B cell (primary cell): ENCODE measurements around the gene SLC16A6. TPM values are rescaled to one million over a fixed set of nuclear protein-coding genes. Genes with fewer than 3 reads are reported as not detected.
A peak's percentile ranks its signal among the peaks of the same experiment; 100 is the strongest.
"Not testable (repeated sequence)": the region's sequence is repeated elsewhere in the genome, so short reads cannot be mapped to it uniquely, and the experiment has no call there.

Experiments
- ATAC-seq: fragments of 200-7000 bp; cut with Tn5 transposase; one replicate; pipeline ENCODE4 v1.10.0; 2021; ENCODE audit warnings: low read depth, mild to moderate bottlenecking, moderate number of reproducible peaks, moderate library complexity
- CTCF ChIA-PET: fragments of 350-600 bp; sonication (Branson Sonifier 250); formaldehyde crosslinking; loops from one replicate; lab custom pipeline; 2021; ENCODE audit warnings: antibody characterized with exemption, inconsistent platforms; lab: Charles Lee
- POLR2A ChIA-PET: fragments of 350-600 bp; sonication (Branson Sonifier 250); formaldehyde crosslinking; loops from one replicate; lab custom pipeline; 2021; ENCODE audit warnings: antibody characterized with exemption; lab: Charles Lee
- DNase-seq: peaks from one replicate; pipeline ENCODE4 v3.0.0; 2013
- H2AFZ ChIP-seq: 2 replicates; pipeline ENCODE4 v1.6.1; 2012; ENCODE audit warnings: mild to moderate bottlenecking, low read depth, low read length; ENCODE audit not compliant: insufficient read depth, poor library complexity, severe bottlenecking
- H3K27ac ChIP-seq, 2 donors: 1 replicate in 1 of 2; 2 replicates in 1 of 2; pipeline ENCODE4 v1.5.1; 2012 to 2013; ENCODE audit warnings: low read length in 2 of 2, mild to moderate bottlenecking in 2 of 2, moderate library complexity in 1 of 2
- H3K27me3 ChIP-seq, 4 experiments: fragments of 200-600 bp in 1 of 4; sonication (generic) in 1 of 4; replicated peaks in 1 of 4; 1 replicate in 2 of 4; 2 replicates in 2 of 4; pipeline versions ENCODE4 v1.6.1 to v1.7.0; 2013 to 2016; ENCODE audit warnings: low read length in 3 of 4, mild to moderate bottlenecking in 2 of 4, mixed read lengths in 1 of 4, moderate library complexity in 1 of 4; ENCODE audit not compliant: insufficient read depth in 4 of 4, control insufficient read depth in 3 of 4; ENCODE audit errors: control extremely low read depth in 1 of 4
- H3K36me3 ChIP-seq, 2 experiments: replicated peaks in 1 of 2; 1 replicate in 1 of 2; 2 replicates in 1 of 2; pipeline versions ENCODE4 v1.6.1 to v1.7.1; 2013; ENCODE audit warnings: low read length in 1 of 2; ENCODE audit not compliant: insufficient read depth in 2 of 2, control insufficient read depth in 1 of 2; ENCODE audit errors: control extremely low read depth in 1 of 2, extremely low read depth in 1 of 2
- H3K4me1 ChIP-seq, 2 donors: fragments of 200-600 bp in 1 of 2; sonication (generic) in 1 of 2; 1 replicate in 1 of 2; 2 replicates in 1 of 2; pipeline versions ENCODE4 v1.5.1 to v1.6.1; 2013 to 2017; ENCODE audit warnings: low read length in 2 of 2; ENCODE audit not compliant: control insufficient read depth in 2 of 2, insufficient read depth in 2 of 2
- H3K4me2 ChIP-seq: replicated peaks from 2 replicates; pipeline ENCODE3; 2012; ENCODE audit warnings: mild to moderate bottlenecking, low read depth, low read length; ENCODE audit not compliant: poor library complexity, severe bottlenecking
- H3K4me3 ChIP-seq, 5 experiments: fragments of 200-600 bp in 1 of 5; sonication (generic) in 1 of 5; 1 replicate in 3 of 5; 2 replicates in 2 of 5; pipeline versions ENCODE4 v1.5.1 to v1.7.0; 2011 to 2016; ENCODE audit warnings: low read length in 4 of 5, mild to moderate bottlenecking in 4 of 5, low read depth in 2 of 5, control low read depth in 1 of 5, moderate library complexity in 1 of 5; ENCODE audit not compliant: insufficient read depth in 1 of 5; ENCODE audit errors: control extremely low read depth in 1 of 5, extremely low read depth in 1 of 5
- H3K79me2 ChIP-seq: fragments of 200-600 bp; sonication (generic); one replicate; pipeline ENCODE4 v1.6.0; 2016; ENCODE audit warnings: low read length; ENCODE audit not compliant: control insufficient read depth, insufficient read depth
- H3K9ac ChIP-seq: fragments of 200-600 bp; sonication (generic); 2 replicates; pipeline ENCODE4 v1.6.1; 2017; ENCODE audit warnings: mild to moderate bottlenecking, low read length, moderate library complexity
- H3K9me3 ChIP-seq, 3 donors: one replicate each; pipeline versions ENCODE4 v1.6.1 to v1.7.1; 2013; ENCODE audit warnings: low read length in 2 of 3; ENCODE audit not compliant: control insufficient read depth in 2 of 3, insufficient read depth in 1 of 3; ENCODE audit errors: control extremely low read depth in 1 of 3
- H4K20me1 ChIP-seq: 2 replicates; pipeline ENCODE4 v1.6.0; 2012; ENCODE audit warnings: mild to moderate bottlenecking, low read length; ENCODE audit not compliant: insufficient read depth, control insufficient read depth, poor library complexity, severe bottlenecking
- H3K27ac Mint-ChIP-seq: one replicate; pipeline ENCODE4 v1.8.0; 2021; ENCODE audit warnings: mixed read lengths
- H3K27me3 Mint-ChIP-seq: one replicate; pipeline ENCODE4 v1.8.0; 2021; ENCODE audit warnings: mixed read lengths
- H3K4me1 Mint-ChIP-seq: one replicate; pipeline ENCODE4 v1.8.0; 2021; ENCODE audit warnings: mixed read lengths
- H3K4me3 Mint-ChIP-seq: one replicate; pipeline ENCODE4 v1.8.0; 2021; ENCODE audit warnings: mixed read lengths
- H3K9me3 Mint-ChIP-seq: one replicate; pipeline ENCODE4 v1.8.0; 2022; ENCODE audit warnings: mixed read lengths; ENCODE audit not compliant: insufficient read depth
- EZH2 ChIP-seq: IDR thresholded peaks from 2 replicates; pipeline ENCODE4 v1.6.1; 2012; ENCODE audit warnings: borderline replicate concordance, low read depth, mild to moderate bottlenecking, moderate library complexity, low read length; ENCODE audit not compliant: insufficient read depth, poor library complexity, severe bottlenecking
- WGBS: methylation state at CpG from one replicate; pipeline ENCODE4 v1.1.5; 2013; ENCODE audit warnings: missing lambda C conversion rate; ENCODE audit not compliant: insufficient coverage; 5-methylcytosine and 5-hydroxymethylcytosine counted together
- intact Hi-C: fragments of 100-400 bp; cut with micrococcal nuclease; formaldehyde crosslinking; loops from one replicate; pipeline ENCODE4 v1.10.0; 2022
- polyA plus RNA-seq: library from polyadenylated mRNA; depleted of rRNA; stranded (reverse); fragments of >200 nt; gene quantifications from 2 replicates; pipeline ENCODE4 v1.2.3, GENCODE V29; 2012
- total RNA-seq, 2 donors: library from RNA; stranded (reverse); fragments of 120-200 nt in 1 of 2; gene quantifications; 1 replicate in 1 of 2; 2 replicates in 1 of 2; pipeline versions ENCODE4 v1.2.3 to v1.2.4, GENCODE V29; 2013 to 2022
- TF ChIP-seq, protein P1 (sequence below): fragments of 200-600 bp; IDR thresholded peaks from one replicate; pipeline ENCODE4 v1.8.0; 2022; ENCODE audit warnings: antibody characterized with exemption, mild to moderate bottlenecking

Gene SLC16A6
- total and polyA plus RNA-seq, 2 donors (not counting 1 experiment from before 2014, with no cell fraction given) = 1.1 to 3.8 TPM

DNA sequence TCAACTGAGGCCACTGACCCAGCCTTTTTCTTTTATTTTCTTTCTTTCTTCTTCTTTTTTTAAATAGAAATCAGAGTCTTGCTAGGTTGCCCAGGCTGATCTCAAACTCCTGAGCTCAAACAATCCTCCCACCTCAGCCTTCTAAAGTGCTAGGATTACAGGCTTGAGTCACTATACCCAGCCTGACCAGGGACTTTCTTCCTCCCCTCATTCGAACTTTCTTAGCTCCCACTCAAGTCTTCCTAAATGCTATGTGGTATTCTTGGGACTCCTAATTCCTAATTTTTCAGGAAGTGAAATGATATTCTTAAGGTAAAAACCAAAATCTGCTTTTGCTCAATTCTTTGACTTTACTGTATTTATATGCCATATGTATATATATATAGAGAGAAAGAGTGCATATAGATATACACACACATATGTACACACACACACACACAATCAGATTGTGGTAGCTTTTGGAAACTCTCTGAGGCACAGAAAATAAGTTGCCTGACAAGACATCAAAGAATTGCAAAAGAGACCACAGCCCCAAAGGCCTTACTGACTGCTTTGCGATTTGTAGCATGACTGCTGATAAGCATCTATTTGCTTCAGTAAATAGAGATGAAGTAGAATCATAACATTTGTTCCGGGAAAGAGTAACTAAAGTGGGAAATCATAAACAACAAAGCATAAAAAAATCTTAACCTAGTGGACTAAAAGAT lies 52.6 kb downstream of the SLC16A6 start:
- H3K4me3 Mint-ChIP-seq = peak overlapping the region; percentile 85
- no peak for TF ChIP-seq EZH2
- TF ChIP-seq, protein P1, sequence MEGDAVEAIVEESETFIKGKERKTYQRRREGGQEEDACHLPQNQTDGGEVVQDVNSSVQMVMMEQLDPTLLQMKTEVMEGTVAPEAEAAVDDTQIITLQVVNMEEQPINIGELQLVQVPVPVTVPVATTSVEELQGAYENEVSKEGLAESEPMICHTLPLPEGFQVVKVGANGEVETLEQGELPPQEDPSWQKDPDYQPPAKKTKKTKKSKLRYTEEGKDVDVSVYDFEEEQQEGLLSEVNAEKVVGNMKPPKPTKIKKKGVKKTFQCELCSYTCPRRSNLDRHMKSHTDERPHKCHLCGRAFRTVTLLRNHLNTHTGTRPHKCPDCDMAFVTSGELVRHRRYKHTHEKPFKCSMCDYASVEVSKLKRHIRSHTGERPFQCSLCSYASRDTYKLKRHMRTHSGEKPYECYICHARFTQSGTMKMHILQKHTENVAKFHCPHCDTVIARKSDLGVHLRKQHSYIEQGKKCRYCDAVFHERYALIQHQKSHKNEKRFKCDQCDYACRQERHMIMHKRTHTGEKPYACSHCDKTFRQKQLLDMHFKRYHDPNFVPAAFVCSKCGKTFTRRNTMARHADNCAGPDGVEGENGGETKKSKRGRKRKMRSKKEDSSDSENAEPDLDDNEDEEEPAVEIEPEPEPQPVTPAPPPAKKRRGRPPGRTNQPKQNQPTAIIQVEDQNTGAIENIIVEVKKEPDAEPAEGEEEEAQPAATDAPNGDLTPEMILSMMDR = no peak
- POLR2A ChIA-PET = interaction anchor here (1.0 to 3.4 kb wide), 8 partner anchors 10 to 57 kb away, joined by 3 to 62 read pairs (median 10); partner anchors contain the start of gene AMZ2
- peaks cover 65% of the 10 kb centered on the region for H3K4me1 Mint-ChIP-seq
- CTCF ChIA-PET = interaction anchor here (0.7 to 3.9 kb wide), 14 partner anchors 9 to 219 kb away, joined by 3 to 22 read pairs (median 4); partner anchors contain the start of genes AMZ2 and WIPI1
- H3K27ac Mint-ChIP-seq = peak overlapping the region; percentile 99
- Histone ChIP-seq H3K27me3 (no peaks in the 10 kb centered on the region), H3K36me3 (peaks cover 0 to 2% of the 10 kb centered on the region in 2 experiments), H3K4me3 (peak overlapping the region; percentile 11 to 61 (median 49)), H4K20me1 (no peaks in the 10 kb centered on the region), H3K4me2 (peak overlapping the region; percentile 85), H3K4me1 (peaks cover 42 to 60% of the 10 kb centered on the region in 2 donors), H2AFZ (peak overlapping the region; percentile 64), H3K27ac (peak overlapping the region; percentile 99 to 100), H3K9ac (peak overlapping the region; percentile 84), H3K79me2 (peaks cover 38% of the 10 kb centered on the region), H3K9me3 (no peaks in the 10 kb centered on the region)
- H3K9me3 Mint-ChIP-seq = no peaks in the 10 kb centered on the region
- intact Hi-C loops = loop anchor here (5.0 to 10.0 kb wide), 2 partner anchors 424 to 521 kb away; partner anchors contain the start of gene NOL11
- no peak for ATAC-seq
- DNase-seq = no peak
- no CpG with 5 or more reads among the region's 3 CpGs for WGBS
- H3K27me3 Mint-ChIP-seq = no peaks in the 10 kb centered on the region

DNA sequence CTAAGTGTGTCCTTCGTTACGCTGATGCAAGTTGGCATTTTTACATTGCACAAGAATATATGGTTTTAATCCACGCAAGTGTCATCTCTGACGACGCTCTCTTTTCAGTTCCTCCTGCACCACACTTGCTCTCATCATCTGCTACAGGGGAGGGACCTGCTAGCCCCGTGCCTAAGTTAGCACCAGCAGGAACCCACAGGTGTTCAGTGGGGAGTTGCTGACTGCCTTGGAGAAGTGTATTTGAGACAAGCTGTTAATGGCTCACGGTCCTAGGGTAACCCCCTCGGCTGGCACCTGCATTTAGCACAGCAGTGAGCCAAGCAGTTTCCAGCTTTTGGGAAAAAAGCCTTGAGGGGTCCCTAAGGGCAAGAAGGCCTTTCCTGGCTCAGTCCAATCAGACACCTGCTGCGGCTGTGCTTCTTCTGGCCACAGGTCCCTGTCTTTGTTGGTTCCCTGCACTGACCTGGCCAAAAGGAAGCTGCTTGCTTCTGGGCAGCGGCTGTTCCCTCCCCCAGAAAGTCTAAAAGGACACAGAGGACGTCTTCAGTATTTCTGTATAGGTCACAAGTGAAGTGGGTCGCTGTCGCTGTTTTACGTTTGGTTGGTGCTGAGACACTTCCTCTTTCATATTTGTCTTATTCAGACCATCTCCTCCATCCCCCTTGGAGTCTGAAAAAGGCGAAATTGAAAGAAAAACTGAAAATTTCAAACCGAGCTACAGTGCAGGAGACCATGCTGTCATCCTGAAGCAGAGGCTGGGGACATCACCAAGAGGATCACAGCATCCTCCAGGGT lies 53.4 kb downstream of the SLC16A6 start:
- not testable (repeated sequence) for H3K36me3 ChIP-seq, H3K9me3 Mint-ChIP-seq, H2AFZ ChIP-seq, H3K9me3 ChIP-seq, H3K27me3 Mint-ChIP-seq, H4K20me1 ChIP-seq, H3K27me3 ChIP-seq
- Histone ChIP-seq H3K4me1 (peaks cover 42 to 60% of the 10 kb centered on the region in 2 donors), H3K27ac (peak overlapping the region; percentile 99 to 100), H3K4me2 (peak overlapping the region; percentile 85), H3K4me3 (peak overlapping the region; percentile 11 to 61 (median 54)), H3K9ac (peak overlapping the region; percentile 84), H3K79me2 (peaks cover 42% of the 10 kb centered on the region)
- ChIA-PET POLR2A (interaction anchor here (1.0 to 3.4 kb wide), 9 partner anchors 10 to 56 kb away, joined by 3 to 62 read pairs (median 5); partner anchors contain the start of gene AMZ2), CTCF (interaction anchor here (0.7 to 3.9 kb wide), 17 partner anchors 10 to 220 kb away, joined by 3 to 22 read pairs (median 5); partner anchors contain the start of genes AMZ2 and WIPI1)
- intact Hi-C loops = loop anchor here (1.0 to 10.0 kb wide), 6 partner anchors 10 to 520 kb away; partner anchors contain the start of gene NOL11
- 2% methylated on average over 9 of the region's 16 CpGs for WGBS
- ATAC-seq (peak; percentile 80), DNase-seq (peak; percentile 93)
- peak overlapping the region; percentile 99 for H3K27ac Mint-ChIP-seq
- peaks cover 67% of the 10 kb centered on the region for H3K4me1 Mint-ChIP-seq
- H3K4me3 Mint-ChIP-seq = peak overlapping the region; percentile 85

DNA sequence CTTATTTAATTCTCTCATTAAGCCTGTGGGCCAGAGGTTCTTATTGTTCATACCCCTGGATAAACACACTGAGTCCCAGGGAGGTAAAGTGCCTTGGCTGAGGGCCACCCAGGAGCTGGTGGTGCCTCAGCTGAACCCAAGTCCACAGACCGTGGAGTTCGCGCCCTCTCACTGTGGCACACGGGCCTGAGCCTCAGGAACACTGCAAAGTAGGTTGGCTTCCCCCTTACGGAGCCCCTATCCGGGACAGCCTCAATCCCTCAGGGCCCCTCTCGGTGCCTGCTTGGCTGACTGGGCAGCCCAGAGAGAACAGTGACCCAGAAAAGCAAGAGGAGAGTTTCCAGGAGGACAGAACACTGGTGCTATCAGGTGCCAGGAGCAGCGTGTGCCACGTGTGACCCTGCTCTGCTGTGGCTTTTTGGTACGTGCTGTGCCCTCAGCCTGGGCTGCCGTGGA lies 55.6 kb downstream of the SLC16A6 start:
- not testable (repeated sequence) for H3K9ac ChIP-seq
- peak; percentile 47 for DNase-seq

More for the DNA sequence above, 55.6 kb downstream of the SLC16A6 start:
- not testable (repeated sequence) for H3K36me3 ChIP-seq, H4K20me1 ChIP-seq, H3K4me3 ChIP-seq, H3K27me3 Mint-ChIP-seq, ATAC-seq, H3K9me3 ChIP-seq, H3K9me3 Mint-ChIP-seq, H3K27me3 ChIP-seq
- intact Hi-C loops = loop anchor here (5.0 to 10.0 kb wide), 2 partner anchors 421 to 518 kb away; partner anchors contain the start of gene NOL11
- Histone ChIP-seq H3K79me2 (peaks cover 44% of the 10 kb centered on the region), H3K27ac (peak overlapping the region; percentile 73 to 89), H3K4me2 (peak overlapping the region; percentile 25), H3K4me1 (peaks cover 36 to 57% of the 10 kb centered on the region in 2 donors), H2AFZ (peak overlapping the region; percentile 33)
- ChIA-PET CTCF (interaction anchor here (1.6 to 3.9 kb wide), 4 partner anchors 29 to 34 kb away, joined by 4 to 22 read pairs (median 7); no protein-coding TSS in a partner anchor), POLR2A (interaction anchor here (0.7 to 1.4 kb wide), 2 partner anchors 12 to 123 kb away, joined by 4 read pairs; partner anchors contain the start of gene AMZ2)
- 62% methylated on average over 11 of the region's 11 CpGs for WGBS
- Mint-ChIP-seq H3K27ac (peak overlapping the region; percentile 93), H3K4me3 (peak overlapping the region; percentile 73), H3K4me1 (peaks cover 60% of the 10 kb centered on the region)
